Activated T-helper 17 cell treated with anti-CD3 and anti-CD28 coated beads, Interleukin-2, amount 50 U/mL, for 72 hours (primary cell): ENCODE results near the gene UGT1A8. TPM values are rescaled to one million over a fixed set of nuclear protein-coding genes. Genes with fewer than 3 reads are reported as not detected.
"Not testable (repeated sequence)": the region's sequence is repeated elsewhere in the genome, so short reads cannot be mapped to it uniquely, and the experiment has no call there.

Source experiments
- ATAC-seq: fragments of 150-1000 bp; cut with Tn5 transposase; replicated peaks from 2 replicates; pipeline ENCODE4 v1.10.0; 2021; ENCODE audit warnings: mild to moderate bottlenecking, moderate library complexity
- H3K27ac Mint-ChIP-seq: one replicate; pipeline ENCODE4 v1.8.0; 2022; ENCODE audit warnings: mixed read lengths
- H3K27me3 Mint-ChIP-seq: one replicate; pipeline ENCODE4 v1.8.0; 2022; ENCODE audit warnings: mixed read lengths
- H3K36me3 Mint-ChIP-seq: one replicate; pipeline ENCODE4 v1.8.0; 2022; ENCODE audit warnings: low read depth, mild to moderate bottlenecking, mixed read lengths
- H3K4me1 Mint-ChIP-seq: one replicate; pipeline ENCODE4 v1.8.0; 2022; ENCODE audit warnings: mixed read lengths
- H3K4me3 Mint-ChIP-seq: one replicate; pipeline ENCODE4 v1.8.0; 2022; ENCODE audit warnings: mild to moderate bottlenecking, mixed read lengths
- H3K9me3 Mint-ChIP-seq: one replicate; pipeline ENCODE4 v1.8.0; 2022; ENCODE audit warnings: mixed read lengths
- total RNA-seq, 2 donors: library from RNA; stranded (reverse); gene quantifications; one replicate each; pipeline ENCODE4 v1.2.3, GENCODE V29; 2022

UGT1A8 gene
- total RNA-seq, 2 donors from 2014 or later: 0.42 TPM; not detected in 1

- no peak for ATAC-seq
- H3K9me3 Mint-ChIP-seq: no peaks in the 10 kb centered on the region
- H3K27me3 Mint-ChIP-seq: peaks cover 19% of the 10 kb centered on the region
- H3K4me1 Mint-ChIP-seq: no peaks in the 10 kb centered on the region
- no peak overlapping the region for H3K27ac Mint-ChIP-seq
- H3K4me3 Mint-ChIP-seq: no peak overlapping the region
- H3K36me3 Mint-ChIP-seq: no peaks in the 10 kb centered on the region
Measured at GRCh38 chr2:233604826-233605225, 12.6 kb upstream of the UGT1A8 start.

GRCh38 chr2:233605680-233606079 is 11.8 kb upstream of the UGT1A8 start:
- Mint-ChIP-seq H3K9me3 (no peaks in the 10 kb centered on the region), H3K27ac (no peak overlapping the region), H3K27me3 (peaks cover 19% of the 10 kb centered on the region), H3K36me3 (no peaks in the 10 kb centered on the region), H3K4me3 (no peak overlapping the region), H3K4me1 (no peaks in the 10 kb centered on the region)
- no peak for ATAC-seq

- Mint-ChIP-seq H3K4me3 (no peak overlapping the region), H3K27ac (no peak overlapping the region), H3K9me3 (peaks cover 17% of the 10 kb centered on the region)
Measured at GRCh38 chr2:233611284-233611683, 6.1 kb upstream of the UGT1A8 start.

DNA sequence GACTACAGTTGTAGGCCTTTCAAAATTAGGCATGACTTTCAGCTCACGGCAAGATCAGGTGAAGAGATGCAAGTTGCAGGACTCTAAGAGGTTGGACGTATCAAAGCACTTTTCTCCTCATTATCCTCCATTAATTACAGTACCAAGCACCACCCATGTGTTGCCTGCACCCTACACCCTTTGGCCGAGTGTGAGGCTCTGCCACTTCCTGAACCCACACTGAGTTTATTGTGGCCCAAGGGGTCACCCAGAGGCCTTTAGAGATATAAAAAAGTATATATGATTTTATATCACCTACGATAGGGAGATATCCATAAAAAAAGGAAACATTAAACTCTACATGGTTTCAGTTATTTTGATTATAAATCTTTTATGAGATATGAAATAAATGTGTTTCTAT is 2.8 kb downstream of the UGT1A8 start:
- Mint-ChIP-seq H3K36me3 (no peaks in the 10 kb centered on the region), H3K4me1 (no peaks in the 10 kb centered on the region), H3K9me3 (peaks cover 11% of the 10 kb centered on the region), H3K27me3 (peaks cover 30% of the 10 kb centered on the region), H3K4me3 (no peak overlapping the region), H3K27ac (no peak overlapping the region)
- no peak for ATAC-seq

More at GRCh38 chr2:233611284-233611683, 6.1 kb upstream of the UGT1A8 start:
- no peak for ATAC-seq
- H3K4me1 Mint-ChIP-seq: no peaks in the 10 kb centered on the region
- peaks cover 23% of the 10 kb centered on the region for H3K27me3 Mint-ChIP-seq
- H3K36me3 Mint-ChIP-seq: no peaks in the 10 kb centered on the region

DNA sequence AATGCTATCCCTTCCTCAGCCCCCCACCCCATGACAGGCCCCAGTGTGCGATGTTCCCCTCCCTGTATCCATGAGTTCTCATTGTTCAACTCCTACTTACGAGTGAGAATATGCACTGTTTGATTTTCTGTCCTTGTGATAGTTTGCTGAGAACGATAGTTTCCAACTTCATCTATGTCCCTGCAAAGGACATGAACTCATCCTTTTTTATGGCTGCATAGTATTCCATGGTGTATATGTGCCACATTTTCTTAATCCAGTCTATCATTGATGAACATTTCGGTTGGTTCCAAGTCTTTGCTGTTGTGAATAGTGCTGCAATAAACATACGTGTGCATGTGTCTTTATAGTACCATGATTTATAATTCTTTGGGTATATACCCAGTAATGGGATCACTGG is 4.4 kb downstream of the UGT1A8 start:
- H3K27ac Mint-ChIP-seq, H3K4me1 Mint-ChIP-seq, H3K36me3 Mint-ChIP-seq, H3K9me3 Mint-ChIP-seq, ATAC-seq, H3K4me3 Mint-ChIP-seq: not testable (repeated sequence)
- peaks cover 21% of the 10 kb centered on the region for H3K27me3 Mint-ChIP-seq

DNA sequence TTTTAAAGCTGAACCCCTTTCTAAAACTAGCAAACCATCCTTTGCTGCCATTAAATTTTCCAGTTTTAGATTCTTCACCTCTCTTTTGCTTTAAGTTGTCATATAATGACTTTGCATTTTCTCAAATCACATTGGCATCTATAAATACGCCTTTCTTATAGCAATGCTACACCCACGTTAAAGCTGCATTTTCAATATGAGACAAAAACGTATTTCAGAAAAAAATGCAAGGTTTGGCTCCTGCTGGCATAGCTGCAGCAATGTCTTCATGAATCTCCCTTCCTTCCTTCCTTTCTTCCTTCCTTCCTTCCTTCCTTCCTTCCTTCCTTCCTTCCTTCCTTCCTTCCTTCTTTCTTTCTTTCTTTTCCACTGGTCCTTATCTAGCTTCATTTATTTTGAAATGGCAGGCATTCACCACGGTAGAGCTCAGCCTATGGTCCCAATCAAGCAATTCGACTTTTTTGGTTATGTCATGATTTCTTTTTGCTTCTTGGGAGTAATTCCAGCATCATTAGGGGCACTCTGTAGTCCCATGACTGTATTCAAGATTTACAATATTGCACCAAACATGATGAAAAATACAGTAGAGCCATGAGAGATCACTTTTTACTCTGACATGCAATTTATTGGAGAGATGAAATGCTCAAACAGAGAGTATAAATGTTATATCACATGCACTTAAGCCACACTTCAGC is 10.0 kb downstream of the UGT1A8 start:
- no peak overlapping the region for H3K27ac Mint-ChIP-seq
- ATAC-seq: no peak
- no peaks in the 10 kb centered on the region for H3K36me3 Mint-ChIP-seq
- H3K4me3 Mint-ChIP-seq: no peak overlapping the region
- peaks cover 23% of the 10 kb centered on the region for H3K27me3 Mint-ChIP-seq
- H3K9me3 Mint-ChIP-seq: peaks cover 12% of the 10 kb centered on the region
- H3K4me1 Mint-ChIP-seq: no peaks in the 10 kb centered on the region

DNA sequence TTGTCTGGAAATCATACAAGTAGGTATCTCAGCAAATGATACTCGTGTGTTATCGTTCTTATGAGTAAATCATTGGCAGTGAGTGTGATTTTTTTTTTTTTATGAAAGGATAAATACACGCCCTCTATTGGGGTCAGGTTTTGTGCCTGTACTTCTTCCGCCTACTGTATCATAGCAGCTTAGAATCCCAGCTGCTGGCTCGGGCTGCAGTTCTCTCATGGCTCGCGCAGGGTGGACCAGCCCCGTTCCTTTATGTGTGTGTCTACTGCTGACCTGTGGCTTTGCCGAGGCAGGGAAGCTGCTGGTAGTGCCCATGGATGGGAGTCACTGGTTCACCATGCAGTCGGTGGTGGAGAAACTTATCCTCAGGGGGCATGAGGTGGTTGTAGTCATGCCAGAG is 18.9 kb downstream of the UGT1A8 start, which contains the start of gene UGT1A10:
Gene UGT1A10, plus strand, starts transcription at position 143 of the 400 bp plus-strand sequence. Its CDS starts 75 bp downstream, at position 218.
- not testable (repeated sequence) for H3K4me3 Mint-ChIP-seq, H3K4me1 Mint-ChIP-seq, H3K9me3 Mint-ChIP-seq, ATAC-seq, H3K36me3 Mint-ChIP-seq, H3K27ac Mint-ChIP-seq
- peaks cover 32% of the 10 kb centered on the region for H3K27me3 Mint-ChIP-seq

DNA sequence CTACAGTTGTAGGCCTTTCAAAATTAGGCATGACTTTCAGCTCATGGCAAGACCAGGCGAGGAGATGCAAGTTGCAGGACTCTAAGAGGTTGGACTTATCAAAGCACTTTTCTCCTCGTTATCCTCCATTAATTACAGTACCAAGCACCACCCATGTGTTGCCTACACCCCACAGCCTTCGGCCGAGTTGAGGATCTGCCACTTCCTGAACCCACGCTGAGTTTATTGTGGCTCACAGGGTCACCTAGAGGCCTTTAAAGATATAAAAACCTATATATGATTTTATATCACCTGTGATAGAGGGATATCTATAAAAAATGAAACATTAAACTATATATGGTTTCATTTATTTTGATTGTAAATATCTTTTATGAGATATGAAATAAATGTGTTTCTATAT is 21.4 kb downstream of the UGT1A8 start:
- Mint-ChIP-seq H3K9me3 (no peaks in the 10 kb centered on the region), H3K27me3 (peaks cover 24% of the 10 kb centered on the region), H3K27ac (no peak overlapping the region), H3K36me3 (no peaks in the 10 kb centered on the region), H3K4me1 (no peaks in the 10 kb centered on the region), H3K4me3 (no peak overlapping the region)
- no peak for ATAC-seq

DNA sequence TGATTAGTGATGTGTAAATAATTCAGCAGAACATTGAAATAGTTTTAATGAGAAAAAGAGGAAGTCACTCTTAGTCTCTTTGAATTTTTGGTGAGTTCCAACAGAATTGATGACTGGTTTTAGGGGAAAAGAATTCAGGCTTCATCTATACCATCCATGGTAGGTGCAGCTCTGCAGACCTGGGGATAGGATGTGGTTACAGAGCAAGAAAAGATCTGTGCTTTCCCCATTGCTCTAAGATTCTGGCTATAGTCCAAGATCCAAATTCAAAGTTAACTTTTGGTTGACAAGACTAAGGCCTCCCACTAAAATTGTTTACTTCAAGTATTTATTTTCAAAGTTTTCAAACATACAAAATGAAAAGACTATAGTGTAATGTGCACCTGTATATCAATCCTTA is 22.4 kb downstream of the UGT1A8 start:
- H3K9me3 Mint-ChIP-seq: no peaks in the 10 kb centered on the region
- H3K4me3 Mint-ChIP-seq: no peak overlapping the region
- H3K36me3 Mint-ChIP-seq: no peaks in the 10 kb centered on the region
- no peaks in the 10 kb centered on the region for H3K4me1 Mint-ChIP-seq
- no peak overlapping the region for H3K27ac Mint-ChIP-seq
- no peak for ATAC-seq
- H3K27me3 Mint-ChIP-seq: peaks cover 21% of the 10 kb centered on the region

DNA sequence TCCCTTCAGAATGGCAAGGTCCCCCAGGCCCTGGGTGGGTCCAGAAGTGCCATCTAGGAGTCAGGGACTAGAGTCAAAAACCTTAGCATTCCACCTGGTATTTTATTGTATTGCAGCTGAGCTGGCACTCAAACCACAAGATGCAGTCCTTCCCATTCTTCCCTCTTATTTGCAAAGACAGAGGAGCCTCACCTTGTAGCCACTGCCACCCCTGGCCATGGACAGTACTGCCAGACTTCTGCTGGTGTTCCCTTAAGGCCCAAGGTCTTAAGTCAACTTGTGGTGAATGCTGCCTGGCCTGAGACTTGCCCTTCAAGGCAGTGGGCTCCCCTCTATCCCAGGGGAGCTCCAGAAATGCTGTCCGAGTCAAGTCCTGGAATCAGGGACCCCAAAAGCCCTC is 25.7 kb downstream of the UGT1A8 start:
- Mint-ChIP-seq H3K27me3 (peaks cover 14% of the 10 kb centered on the region), H3K4me3 (no peak overlapping the region), H3K36me3 (no peaks in the 10 kb centered on the region), H3K9me3 (peaks cover 6% of the 10 kb centered on the region), H3K4me1 (no peaks in the 10 kb centered on the region), H3K27ac (no peak overlapping the region)
- no peak for ATAC-seq

- not testable (repeated sequence) for H3K27ac Mint-ChIP-seq, H3K36me3 Mint-ChIP-seq, ATAC-seq, H3K4me3 Mint-ChIP-seq, H3K4me1 Mint-ChIP-seq, H3K9me3 Mint-ChIP-seq
- peaks cover 19% of the 10 kb centered on the region for H3K27me3 Mint-ChIP-seq
Measured at GRCh38 chr2:233646033-233646432, 28.6 kb downstream of the UGT1A8 start.

DNA sequence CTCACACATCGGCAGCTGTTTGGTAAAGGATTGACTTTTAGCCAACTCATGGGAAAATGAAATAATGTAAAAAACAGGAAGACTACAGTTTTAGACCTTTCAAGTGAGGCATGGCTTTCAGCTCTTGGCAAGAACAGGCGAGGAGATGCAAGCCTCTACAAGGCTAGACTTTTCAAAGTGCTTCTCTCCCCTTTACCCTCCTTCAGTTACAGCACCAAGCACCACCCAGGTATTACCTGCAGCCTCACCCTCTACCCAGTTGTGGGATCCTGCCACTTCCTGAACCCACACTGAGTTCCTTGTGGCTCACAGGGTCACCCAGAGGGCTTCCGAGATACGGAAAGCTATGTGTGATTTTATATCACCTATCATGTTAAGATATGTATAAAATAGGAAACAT is 33.5 kb downstream of the UGT1A8 start:
- H3K4me3 Mint-ChIP-seq: no peak overlapping the region

GRCh38 chr2:233651430-233651829 is 34.0 kb downstream of the UGT1A8 start:
- Mint-ChIP-seq H3K27ac (no peak overlapping the region), H3K4me1 (no peaks in the 10 kb centered on the region), H3K27me3 (peaks cover 32% of the 10 kb centered on the region), H3K9me3 (peaks cover 4% of the 10 kb centered on the region), H3K36me3 (no peaks in the 10 kb centered on the region), H3K4me3 (no peak overlapping the region)
- no peak for ATAC-seq

More for the DNA sequence above, 33.5 kb downstream of the UGT1A8 start:
- no peak for ATAC-seq
- H3K27me3 Mint-ChIP-seq: peaks cover 33% of the 10 kb centered on the region
- H3K4me1 Mint-ChIP-seq: no peaks in the 10 kb centered on the region
- peaks cover 6% of the 10 kb centered on the region for H3K9me3 Mint-ChIP-seq
- H3K36me3 Mint-ChIP-seq: no peaks in the 10 kb centered on the region
- H3K27ac Mint-ChIP-seq: no peak overlapping the region

GRCh38 chr2:233654501-233654900 is 37.1 kb downstream of the UGT1A8 start:
- no peaks in the 10 kb centered on the region for H3K9me3 Mint-ChIP-seq
- ATAC-seq: no peak
- H3K27me3 Mint-ChIP-seq: peaks cover 34% of the 10 kb centered on the region

GRCh38 chr2:233655043-233655442 is 37.6 kb downstream of the UGT1A8 start:
- no peak for ATAC-seq
- H3K4me1 Mint-ChIP-seq: no peaks in the 10 kb centered on the region
- no peak overlapping the region for H3K4me3 Mint-ChIP-seq
- H3K27ac Mint-ChIP-seq: no peak overlapping the region
- H3K36me3 Mint-ChIP-seq: no peaks in the 10 kb centered on the region
- H3K27me3 Mint-ChIP-seq: peaks cover 40% of the 10 kb centered on the region
- peaks cover under 1% of the 10 kb centered on the region for H3K9me3 Mint-ChIP-seq

More at GRCh38 chr2:233654501-233654900, 37.1 kb downstream of the UGT1A8 start:
- Mint-ChIP-seq H3K27ac (no peak overlapping the region), H3K4me1 (no peaks in the 10 kb centered on the region), H3K4me3 (no peak overlapping the region), H3K36me3 (no peaks in the 10 kb centered on the region)
